Fibroblast of skin of right biceps (primary cell): Measurements from ENCODE around the gene HYCC1.
"Not testable (repeated sequence)": the region's sequence is repeated elsewhere in the genome, so short reads cannot be mapped to it uniquely, and the experiment has no call there.

Experiments
- DNase-seq: peaks from one replicate; pipeline ENCODE4 v3.0.0-alpha.2; 2013

The HYCC1 gene

DNA sequence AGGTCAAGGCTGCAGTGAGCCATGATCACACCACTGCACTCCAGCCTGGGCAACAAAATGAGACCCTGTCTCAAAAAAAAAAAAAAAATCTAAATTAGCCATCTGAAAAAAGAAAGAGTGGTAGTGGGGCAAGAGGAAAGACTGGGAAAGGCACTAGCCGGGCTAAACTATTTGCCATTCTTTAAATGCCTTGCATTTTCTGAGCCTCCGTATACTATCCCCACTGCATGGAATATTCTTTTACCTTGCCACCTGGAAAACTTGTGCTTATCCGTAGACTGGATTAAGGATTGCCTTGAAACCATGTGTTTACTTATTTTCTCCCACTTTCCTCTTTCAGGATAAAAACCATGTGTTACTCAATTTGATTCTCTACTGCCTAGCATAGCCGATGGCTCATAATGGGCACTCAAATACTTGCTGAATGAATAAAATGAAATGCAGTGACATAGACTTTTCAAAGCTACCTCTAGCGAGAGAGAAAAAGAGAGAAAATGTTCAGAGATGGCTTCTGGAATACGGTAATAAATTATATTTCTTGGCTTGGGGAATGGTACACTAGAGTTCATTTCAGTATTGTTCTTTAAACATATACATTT lies 30.6 kb downstream of the HYCC1 start:
- no peak for DNase-seq

DNA sequence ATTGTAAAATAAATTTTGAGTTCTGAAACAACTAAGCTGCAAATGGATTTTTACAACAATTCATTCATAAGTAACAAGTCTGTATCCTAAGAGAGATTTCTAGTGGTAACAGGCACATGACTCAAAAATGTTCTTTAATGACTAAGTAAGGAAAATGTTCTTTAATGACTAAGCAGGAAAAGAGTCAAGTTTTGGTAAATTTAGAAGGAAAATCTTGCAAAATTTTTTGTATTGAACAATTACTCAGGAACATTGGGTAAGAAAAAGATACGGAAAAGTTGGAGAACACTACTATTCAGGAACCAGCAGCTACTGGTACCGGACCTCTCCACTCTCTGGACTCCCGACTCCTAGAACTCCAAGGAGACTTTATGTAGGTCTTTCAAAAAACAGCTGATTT lies 33.5 kb downstream of the HYCC1 start:
- peak; percentile 85 for DNase-seq

DNA sequence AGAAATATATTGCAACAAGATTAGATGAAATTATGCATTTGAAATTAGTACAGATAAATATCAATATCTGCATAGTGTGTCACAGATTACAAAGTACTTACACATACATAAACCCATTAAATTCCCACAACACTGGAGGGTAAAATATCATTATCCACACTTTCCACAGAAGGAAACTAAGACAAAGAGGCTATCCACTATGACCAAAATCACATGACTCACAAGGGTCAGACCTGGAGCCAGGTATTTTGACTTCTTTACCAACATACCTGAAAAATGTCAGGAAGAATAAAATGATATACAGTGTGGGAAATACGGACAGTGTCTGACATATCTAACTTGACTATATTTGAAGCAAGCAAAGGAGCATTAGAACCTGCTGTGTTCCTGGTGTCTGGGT lies 34.1 kb downstream of the HYCC1 start:
- DNase-seq: no peak

DNA sequence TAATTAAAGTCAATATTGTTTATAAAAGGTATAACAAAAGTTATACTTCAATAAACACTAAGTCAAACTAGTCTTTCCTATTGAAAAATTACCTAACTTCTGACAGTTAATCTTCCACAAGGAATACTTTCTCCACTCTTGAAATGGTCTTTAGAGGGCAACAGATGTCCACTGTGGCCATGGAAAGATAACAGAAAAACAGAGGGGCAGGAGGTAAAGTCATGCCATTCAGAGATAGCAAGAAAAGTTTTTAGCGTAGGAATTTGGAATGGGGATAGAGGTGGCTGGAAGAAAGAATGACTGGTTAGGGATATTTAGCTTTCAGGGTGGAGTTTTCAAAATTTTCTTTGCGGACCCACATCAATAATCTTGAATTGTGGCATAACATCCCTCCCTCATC lies 34.7 kb downstream of the HYCC1 start:
- DNase-seq: no peak

DNA sequence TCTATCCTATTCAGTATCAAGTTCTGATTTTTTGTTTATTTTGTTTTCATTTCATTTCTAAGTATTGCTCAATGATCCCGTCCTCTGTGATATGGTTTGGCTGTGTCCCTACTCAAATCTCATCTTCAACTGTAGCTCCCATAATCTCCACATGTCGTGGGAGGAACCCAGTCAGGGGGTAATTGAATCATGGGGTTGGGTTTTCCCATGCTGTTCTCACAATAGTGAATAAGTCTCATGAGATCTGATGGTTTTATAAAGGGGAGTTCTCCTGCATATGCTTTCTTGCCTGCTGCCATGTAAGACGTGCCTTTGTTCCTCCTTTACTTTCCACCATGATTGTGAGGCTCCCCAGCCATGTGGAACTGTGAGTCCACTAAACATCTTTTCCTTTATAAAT lies 39.3 kb downstream of the HYCC1 start:
- DNase-seq: not testable (repeated sequence)

DNA sequence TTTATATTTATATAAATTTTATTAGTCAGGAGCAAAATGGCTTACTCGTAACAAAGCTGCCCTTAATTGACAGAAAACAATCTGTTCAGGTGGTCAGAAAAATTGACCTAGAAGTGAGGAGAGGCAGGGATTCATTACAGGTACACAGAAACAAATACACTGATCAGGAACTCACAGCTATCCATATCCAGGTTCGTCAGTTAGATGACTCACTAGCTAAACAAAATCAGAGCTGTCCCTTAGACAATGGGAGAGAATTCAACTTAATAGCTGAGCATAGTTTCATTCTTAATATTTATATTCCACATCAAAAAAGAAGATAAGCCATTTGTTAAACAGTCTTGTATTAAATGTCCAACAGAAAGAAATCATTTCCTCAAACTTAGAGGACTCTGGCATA lies 41.7 kb downstream of the HYCC1 start:
- no peak for DNase-seq

DNA sequence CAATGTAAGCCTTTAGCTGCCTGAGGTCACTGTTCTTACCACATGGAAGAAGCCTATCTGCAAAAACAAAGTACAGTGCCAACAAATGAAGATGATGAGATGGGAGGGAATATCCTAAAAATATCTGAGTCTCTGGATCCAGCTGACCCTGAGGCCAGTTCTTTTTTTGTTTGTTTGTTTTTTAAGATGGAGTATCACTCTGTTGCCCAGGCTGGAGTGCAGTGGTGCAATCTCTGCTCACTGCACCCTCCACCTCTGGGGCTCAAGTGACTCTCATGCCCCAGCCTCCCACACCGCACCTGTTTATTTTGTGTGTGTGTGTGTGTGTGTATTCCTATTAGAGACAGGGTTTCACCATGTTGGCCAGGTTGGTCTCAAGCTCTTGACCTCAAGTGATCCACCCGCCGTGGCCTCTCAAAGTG lies 44.9 kb downstream of the HYCC1 start:
- DNase-seq: no peak
